HFFc6 (cell line): Measurements from ENCODE around the gene MMP24. TPM values are rescaled to one million over a fixed set of nuclear protein-coding genes. Genes with fewer than 3 reads are reported as not detected.

ENCODE experiments used
- DNase-seq: peaks from one replicate; pipeline ENCODE4 v3.0.0-alpha.2; 2018
- H3K27ac Mint-ChIP-seq: 2 replicates; pipeline ENCODE4 v1.8.0; 2020; ENCODE audit warnings: mild to moderate bottlenecking, mixed read lengths
- H3K27me3 Mint-ChIP-seq: 2 replicates; pipeline ENCODE4 v1.8.0; 2021; ENCODE audit warnings: mild to moderate bottlenecking, moderate library complexity, mixed read lengths; ENCODE audit not compliant: insufficient read depth
- H3K36me3 Mint-ChIP-seq: 2 replicates; pipeline ENCODE4 v1.8.0; 2021; ENCODE audit warnings: low read depth, mixed read lengths
- H3K4me1 Mint-ChIP-seq: 2 replicates; pipeline ENCODE4 v1.8.0; 2020; ENCODE audit warnings: low read depth, mixed read lengths
- H3K4me3 Mint-ChIP-seq: 2 replicates; pipeline ENCODE4 v1.8.0; 2020; ENCODE audit warnings: mild to moderate bottlenecking, moderate library complexity, mixed read lengths
- H3K9me3 Mint-ChIP-seq: 2 replicates; pipeline ENCODE4 v1.8.0; 2020; ENCODE audit warnings: mild to moderate bottlenecking, mixed read lengths
- CTCF ChIP-seq: fragments of 200-600 bp; sonication (generic); IDR thresholded peaks from 2 replicates; pipeline ENCODE4 v1.5.0; 2021; ENCODE audit warnings: antibody characterized with exemption, mild to moderate bottlenecking
- total RNA-seq, 6 experiments: library from RNA; stranded (reverse); fragmentation: NEBNext Ultra II Directional; extraction: Animal tissue kit (Norgen Biotek cat#: 25700); gene quantifications; 2 replicates in 1 of 6; 3 replicates in 5 of 6; pipeline ENCODE4 v1.2.3, GENCODE V29; 2021

Gene MMP24
- total RNA-seq, 6 experiments from 2014 or later, result 0.48 to 1.2 (median 0.65) TPM

DNA sequence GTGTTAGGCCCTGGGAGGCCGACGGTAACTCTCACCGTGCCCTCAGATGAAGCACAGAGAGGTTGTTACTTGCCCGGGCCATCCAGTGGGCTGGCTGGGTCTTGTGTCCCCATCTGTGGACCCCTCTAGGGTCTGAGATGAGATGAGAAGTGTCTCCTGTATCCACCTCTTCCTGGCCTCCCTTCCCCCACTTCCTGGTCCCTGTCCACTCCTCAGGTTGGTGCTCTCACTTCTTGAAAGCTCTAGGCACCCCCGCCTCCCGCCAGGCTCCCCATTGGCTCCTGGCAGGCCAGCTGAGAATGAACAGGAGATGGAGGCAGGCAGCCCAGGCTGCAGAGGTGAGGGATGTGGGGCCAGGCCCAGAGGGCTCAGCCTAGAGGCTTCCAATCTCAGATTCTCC is 49.9 kb downstream of the MMP24 start:
- peak overlapping the region; percentile 98 for H3K4me3 Mint-ChIP-seq
- no peaks in the 10 kb centered on the region; the same call in none of the 2 replicates for H3K27me3 Mint-ChIP-seq
- H3K36me3 Mint-ChIP-seq, result peaks cover 35% of the 10 kb centered on the region
- no peak for TF ChIP-seq CTCF
- H3K9me3 Mint-ChIP-seq, result no peaks in the 10 kb centered on the region
- peaks cover 39% of the 10 kb centered on the region for H3K4me1 Mint-ChIP-seq
- H3K27ac Mint-ChIP-seq, result peak overlapping the region; percentile 97
- no peak for DNase-seq

DNA sequence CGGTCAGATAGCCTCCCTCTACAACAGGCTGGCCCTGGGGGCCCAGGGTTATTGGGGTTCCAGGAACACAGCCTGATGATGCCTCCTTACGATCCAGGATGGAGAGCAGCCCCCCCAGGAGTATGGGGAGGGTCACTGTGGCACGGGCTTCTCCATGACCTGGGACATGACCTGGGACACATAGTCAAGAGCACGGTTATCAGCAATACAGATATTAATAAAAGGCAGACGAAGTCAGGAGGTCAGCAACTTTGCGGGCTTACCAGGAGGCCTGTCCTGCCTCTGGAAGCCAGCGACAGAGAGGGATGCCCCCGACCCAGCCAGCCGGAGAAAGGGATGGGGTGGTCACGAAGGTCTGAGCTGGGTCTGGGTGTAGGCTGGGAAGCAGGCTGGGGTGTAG is 50.6 kb downstream of the MMP24 start:
- no peaks in the 10 kb centered on the region; the same call in none of the 2 replicates for H3K27me3 Mint-ChIP-seq
- TF ChIP-seq CTCF, result no peak
- H3K36me3 Mint-ChIP-seq, result peaks cover 37% of the 10 kb centered on the region
- peak overlapping the region; percentile 98 for H3K4me3 Mint-ChIP-seq
- no peak for DNase-seq
- H3K9me3 Mint-ChIP-seq, result no peaks in the 10 kb centered on the region
- H3K4me1 Mint-ChIP-seq, result peaks cover 32% of the 10 kb centered on the region
- peak overlapping the region; percentile 97 for H3K27ac Mint-ChIP-seq

DNA sequence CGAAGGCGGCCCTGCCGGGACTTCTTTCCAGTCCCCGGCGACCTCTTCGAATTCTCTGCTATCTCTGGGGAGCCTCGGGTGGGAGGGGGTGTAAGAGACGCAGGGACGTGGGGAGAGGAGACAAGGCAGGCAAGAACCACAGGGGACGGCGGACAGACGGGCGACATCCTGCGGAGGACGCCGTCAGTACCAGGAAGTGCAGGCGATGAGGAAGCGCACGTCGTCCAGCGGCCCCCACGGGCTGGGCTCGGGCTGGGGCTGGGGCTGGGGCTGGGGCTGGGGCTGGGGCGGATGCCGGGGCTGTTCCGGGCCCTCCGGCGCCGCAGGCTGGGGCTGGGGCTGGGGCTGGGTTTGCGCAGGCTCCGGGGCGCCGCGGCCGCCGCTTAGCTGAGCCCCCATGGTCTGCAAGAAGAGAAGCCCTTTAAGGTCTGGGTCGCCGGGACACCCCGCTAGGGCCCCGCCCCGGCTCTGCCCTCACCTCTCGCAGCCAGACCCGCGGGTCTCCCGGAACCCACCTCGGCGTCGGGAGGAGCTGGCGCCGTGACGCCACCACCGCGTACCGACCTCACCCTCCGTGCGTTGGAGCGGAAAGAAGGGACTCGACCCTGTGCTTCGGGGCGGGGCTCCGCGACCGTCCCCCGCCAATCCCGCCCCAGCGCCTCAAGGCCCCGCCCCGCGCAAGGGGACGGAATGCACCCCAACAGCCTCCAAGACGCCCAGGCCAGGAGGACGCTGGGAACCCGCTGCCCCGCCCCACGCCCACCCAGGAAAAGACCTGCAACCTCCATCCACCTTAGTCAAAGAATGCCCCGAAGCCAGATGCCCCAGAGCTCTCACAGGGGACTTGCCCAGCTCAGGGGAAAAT is 51.3 kb downstream of the MMP24 start, which contains the start of gene MMP24OS:
Gene MMP24OS, minus strand, starts transcription at position 592 of the 865 bp plus-strand sequence. Its CDS starts 193 bp downstream, at position 399.
- peak; percentile 32; the same call in 1 of the 2 replicates for TF ChIP-seq CTCF
- DNase-seq, result peak; percentile 73
- peaks cover 40% of the 10 kb centered on the region for H3K36me3 Mint-ChIP-seq
- H3K27me3 Mint-ChIP-seq, result no peaks in the 10 kb centered on the region; the same call in none of the 2 replicates
- H3K9me3 Mint-ChIP-seq, result no peaks in the 10 kb centered on the region
- peak within 1 kb of the TSS; percentile 97 for H3K27ac Mint-ChIP-seq
- peaks cover 26% of the 10 kb centered on the region for H3K4me1 Mint-ChIP-seq
- peak within 1 kb of the TSS; percentile 98 for H3K4me3 Mint-ChIP-seq

DNA sequence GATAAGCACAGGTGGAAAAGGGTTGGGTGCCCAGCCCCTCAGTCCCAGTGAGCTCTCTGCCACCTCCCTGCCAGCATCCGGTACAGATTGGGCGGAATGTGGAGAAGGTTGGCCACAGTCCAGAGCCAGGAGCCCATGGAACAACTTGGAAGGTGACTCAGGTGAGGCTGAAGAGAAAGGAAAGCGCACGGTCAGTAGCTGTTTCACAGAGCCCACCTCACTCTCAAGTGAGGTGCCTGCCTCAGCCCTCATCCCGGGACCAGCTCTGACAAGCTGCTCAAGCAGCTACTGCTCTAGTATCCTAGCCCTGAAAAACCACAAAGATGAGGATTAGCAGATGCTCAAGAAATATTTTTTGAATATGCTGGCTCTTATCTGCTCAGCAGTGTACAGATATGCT is 52.5 kb downstream of the MMP24 start:
- Mint-ChIP-seq H3K9me3 (no peaks in the 10 kb centered on the region), H3K27me3 (no peaks in the 10 kb centered on the region; the same call in none of the 2 replicates), H3K4me3 (no peak overlapping the region), H3K4me1 (peaks cover 33% of the 10 kb centered on the region), H3K27ac (peak overlapping the region; percentile 57), H3K36me3 (peaks cover 44% of the 10 kb centered on the region)
- peak; percentile 17 for DNase-seq
- no peak for TF ChIP-seq CTCF

DNA sequence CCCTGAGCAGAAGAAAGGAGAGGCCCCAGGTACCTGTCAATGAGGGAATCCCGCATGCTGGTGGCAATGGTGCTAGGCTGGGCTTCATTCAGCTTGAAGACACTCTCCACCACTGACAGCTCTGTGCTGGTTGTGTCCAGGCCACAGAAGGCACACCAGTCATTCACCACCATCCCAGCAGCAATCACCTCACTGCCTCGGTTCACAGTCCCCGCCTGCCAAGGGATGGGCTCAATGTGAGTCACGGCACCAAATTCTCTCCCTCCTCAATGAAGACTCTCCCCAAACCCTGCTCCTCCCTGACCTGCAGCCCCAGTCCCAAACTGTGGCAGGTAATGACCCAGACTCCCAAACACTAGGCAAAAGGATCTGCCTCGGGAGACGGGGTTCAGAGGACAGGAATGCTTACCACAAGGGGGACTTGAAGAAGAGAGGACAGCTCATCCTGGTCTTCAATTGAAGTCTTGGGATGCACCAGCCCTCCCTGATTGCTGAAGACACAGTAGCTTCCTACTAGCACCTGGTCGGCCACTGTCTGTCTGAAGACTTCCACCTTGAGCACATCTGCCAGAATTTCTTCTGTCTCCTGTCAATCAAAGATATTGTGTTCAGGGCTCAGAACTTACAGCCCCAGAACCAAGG is 53.2 kb downstream of the MMP24 start:
- Mint-ChIP-seq H3K4me1 (peaks cover 34% of the 10 kb centered on the region), H3K4me3 (no peak overlapping the region; the same call in 1 of the 2 replicates), H3K27me3 (no peaks in the 10 kb centered on the region; the same call in none of the 2 replicates), H3K27ac (peak overlapping the region; percentile 57), H3K36me3 (peaks cover 45% of the 10 kb centered on the region), H3K9me3 (no peaks in the 10 kb centered on the region)
- DNase-seq, result no peak
- TF ChIP-seq CTCF, result 0 out of 2 replicates have a peak, but pooled peaks have one; percentile 16
